HG03342 (cell line): ENCODE data around the gene LCN12.

Experiments
- ATAC-seq: cut with Tn5 transposase; IDR thresholded peaks from one replicate; pipeline ENCODE4 v1.9.1; 2021; ENCODE audit warnings: mild to moderate bottlenecking, moderate library complexity; ENCODE audit not compliant: unreplicated experiment

The LCN12 gene

DNA sequence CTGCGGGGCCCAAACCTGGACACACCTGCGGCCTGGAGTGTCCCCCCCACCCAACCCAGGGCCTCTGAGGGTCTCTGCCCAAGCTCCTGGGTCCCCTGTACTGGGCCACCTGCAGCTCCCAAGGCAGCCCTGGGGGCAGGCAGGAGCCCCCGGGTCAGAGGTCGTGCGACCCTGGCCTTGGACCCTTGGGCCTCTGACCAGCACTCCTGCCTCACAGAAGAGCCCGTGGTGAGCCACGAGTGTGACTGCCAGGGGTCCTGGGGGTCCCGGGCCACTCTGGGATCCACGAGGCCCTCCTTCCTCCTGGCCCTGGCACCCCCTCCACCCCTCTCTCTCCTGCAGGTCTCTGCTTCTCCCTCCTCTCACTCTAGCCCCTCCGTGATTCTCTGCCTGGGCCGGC, 20.3 kb downstream of the LCN12 start:
- ATAC-seq = no peak

DNA sequence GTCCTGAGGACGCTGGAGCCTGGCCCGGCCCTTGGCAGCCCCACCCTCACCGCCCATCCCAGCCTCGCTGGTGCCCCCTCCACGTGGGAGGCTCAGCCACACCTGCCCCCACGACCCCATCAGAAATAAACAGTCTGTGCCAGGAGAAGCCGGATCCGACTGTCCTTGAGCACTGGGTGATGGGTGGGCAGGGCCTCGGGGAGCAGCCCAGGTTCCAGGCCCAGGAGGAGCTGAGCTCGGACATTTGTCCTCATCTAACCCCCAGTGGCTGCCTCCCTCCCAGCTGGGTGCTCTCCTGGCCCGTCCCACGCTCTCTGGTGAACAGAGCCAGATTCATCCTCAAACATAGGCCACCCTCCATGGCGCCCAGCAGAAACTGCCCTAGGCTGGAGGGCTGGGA, 20.7 kb downstream of the LCN12 start:
- no peak for ATAC-seq

GRCh38 chr9:136973618-136974617, 21.8 kb downstream of the LCN12 start:
- ATAC-seq = no peak

GRCh38 chr9:136974817-136975535, 22.9 kb downstream of the LCN12 start:
- ATAC-seq = no peak

DNA sequence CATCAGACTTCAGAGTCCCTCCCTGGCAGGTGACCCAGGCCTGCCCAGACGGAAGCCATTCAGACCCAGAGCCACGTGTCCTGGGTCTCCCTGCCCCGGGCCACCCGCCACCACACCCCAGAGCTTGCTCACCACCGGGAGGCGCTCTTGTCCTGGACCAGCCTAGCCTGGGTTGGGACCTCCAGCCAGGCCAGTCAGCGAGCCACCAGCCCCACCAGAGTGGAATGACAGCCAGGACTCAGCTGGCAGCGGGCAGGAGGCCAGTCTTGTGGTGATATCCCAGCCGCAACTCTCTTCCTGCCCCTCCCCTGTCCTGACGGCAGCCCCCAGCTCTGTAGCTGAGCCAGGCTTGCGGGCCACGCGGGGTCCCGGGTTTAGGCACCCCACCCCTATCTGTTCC, 23.6 kb downstream of the LCN12 start:
- no peak for ATAC-seq

DNA sequence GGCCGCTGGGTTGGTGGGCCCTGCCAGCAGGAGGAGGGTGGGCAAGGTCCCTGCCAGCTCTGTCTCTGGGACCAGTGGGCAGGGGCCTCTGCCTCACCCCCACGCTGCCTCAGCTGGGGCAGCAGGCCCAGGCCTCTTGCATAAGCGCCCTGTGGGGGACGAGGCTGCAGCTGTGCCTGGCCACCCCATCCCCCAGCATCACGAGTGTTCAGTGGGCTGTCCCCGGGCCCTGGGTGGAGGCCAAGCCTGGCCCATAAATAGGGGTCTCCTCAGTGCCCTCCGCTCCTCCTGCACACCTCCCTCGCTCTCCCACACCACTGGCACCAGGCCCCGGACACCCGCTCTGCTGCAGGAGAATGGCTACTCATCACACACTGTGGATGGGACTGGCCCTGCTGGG, 25.1 kb downstream of the LCN12 start, which contains the start of gene PTGDS:
Gene PTGDS, plus strand, starts transcription at position 282 of the 400 bp plus-strand sequence. Its CDS starts 75 bp downstream, at position 357.
- no peak for ATAC-seq

DNA sequence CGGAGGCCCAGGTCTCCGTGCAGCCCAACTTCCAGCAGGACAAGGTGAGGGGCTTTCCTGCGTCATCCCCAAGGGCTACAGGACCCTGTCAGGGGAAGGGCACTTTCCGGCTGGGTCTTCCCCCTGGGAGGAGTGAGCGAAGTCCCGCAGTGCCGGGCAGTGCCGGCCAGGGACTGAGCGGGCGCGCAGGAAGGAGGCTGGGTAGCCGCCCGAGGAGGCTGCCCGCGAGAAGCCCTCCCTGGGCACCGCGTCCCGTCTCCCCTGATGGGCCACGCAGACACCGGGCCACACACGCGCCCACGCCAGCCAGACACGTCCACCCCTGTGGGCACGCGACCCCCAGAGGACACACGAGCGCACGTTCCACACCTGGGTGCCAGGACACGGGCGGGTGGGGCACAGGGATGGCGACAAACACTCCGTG, 25.6 kb downstream of the LCN12 start:
- no peak for ATAC-seq

- no peak for ATAC-seq
These were observed 26.2 kb downstream of the LCN12 start for GRCh38 chr9:136978073-136978864.

DNA sequence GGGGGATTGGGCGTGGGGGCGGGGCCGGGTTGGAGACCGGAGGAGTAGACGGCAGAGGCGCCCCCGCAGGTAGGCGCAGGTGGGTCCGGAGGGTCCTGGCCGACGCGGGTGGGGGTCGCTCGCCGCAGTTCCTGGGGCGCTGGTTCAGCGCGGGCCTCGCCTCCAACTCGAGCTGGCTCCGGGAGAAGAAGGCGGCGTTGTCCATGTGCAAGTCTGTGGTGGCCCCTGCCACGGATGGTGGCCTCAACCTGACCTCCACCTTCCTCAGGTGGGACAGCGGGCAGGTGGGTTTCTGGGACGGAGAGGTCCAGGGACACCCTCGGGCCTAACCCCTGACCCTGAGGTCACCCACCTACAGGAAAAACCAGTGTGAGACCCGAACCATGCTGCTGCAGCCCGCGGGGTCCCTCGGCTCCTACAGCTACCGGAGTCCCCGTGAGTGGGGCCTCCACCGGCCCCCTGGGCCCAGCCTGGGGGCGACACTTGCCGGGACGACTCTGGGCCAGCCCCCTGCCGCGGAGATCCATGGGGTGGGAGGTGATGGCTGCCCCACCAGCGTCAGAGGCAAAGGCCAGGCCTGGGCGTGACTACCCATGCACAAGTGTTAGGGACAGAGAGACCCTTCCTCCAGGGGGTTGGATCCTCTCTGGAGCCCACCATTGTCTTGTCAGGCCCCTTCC, 26.9 kb downstream of the LCN12 start:
- no peak for ATAC-seq

DNA sequence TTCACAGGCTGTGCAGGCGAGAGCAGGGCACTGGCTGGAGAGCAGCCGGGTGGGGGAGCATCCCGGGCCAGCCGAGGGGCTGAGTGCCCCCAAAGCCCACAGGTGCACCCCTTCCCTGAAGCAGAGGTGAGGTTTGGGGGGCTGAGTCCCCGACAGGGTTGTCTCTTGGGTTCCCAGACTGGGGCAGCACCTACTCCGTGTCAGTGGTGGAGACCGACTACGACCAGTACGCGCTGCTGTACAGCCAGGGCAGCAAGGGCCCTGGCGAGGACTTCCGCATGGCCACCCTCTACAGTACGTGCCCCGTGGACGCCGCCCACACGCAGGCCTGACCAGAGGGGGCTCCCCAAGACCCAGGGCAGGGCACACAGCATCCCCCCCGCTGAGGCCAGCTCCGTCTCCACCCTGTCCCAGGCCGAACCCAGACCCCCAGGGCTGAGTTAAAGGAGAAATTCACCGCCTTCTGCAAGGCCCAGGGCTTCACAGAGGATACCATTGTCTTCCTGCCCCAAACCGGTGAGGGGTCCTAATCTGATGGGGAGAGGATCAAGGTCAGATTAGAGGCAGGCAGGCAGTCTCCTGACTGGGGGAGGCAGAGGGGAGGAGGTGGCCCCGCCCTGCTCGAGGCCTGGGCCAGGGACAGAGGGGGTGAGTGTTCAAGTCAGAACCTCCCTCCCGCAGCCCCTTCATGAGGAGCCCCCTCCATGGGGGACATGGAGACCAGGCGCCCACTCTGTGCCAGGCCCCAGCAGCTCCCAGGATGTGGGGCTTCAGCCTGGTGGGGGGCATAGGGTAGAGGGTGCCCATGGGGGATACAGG, 27.9 kb downstream of the LCN12 start:
- ATAC-seq = no peak

DNA sequence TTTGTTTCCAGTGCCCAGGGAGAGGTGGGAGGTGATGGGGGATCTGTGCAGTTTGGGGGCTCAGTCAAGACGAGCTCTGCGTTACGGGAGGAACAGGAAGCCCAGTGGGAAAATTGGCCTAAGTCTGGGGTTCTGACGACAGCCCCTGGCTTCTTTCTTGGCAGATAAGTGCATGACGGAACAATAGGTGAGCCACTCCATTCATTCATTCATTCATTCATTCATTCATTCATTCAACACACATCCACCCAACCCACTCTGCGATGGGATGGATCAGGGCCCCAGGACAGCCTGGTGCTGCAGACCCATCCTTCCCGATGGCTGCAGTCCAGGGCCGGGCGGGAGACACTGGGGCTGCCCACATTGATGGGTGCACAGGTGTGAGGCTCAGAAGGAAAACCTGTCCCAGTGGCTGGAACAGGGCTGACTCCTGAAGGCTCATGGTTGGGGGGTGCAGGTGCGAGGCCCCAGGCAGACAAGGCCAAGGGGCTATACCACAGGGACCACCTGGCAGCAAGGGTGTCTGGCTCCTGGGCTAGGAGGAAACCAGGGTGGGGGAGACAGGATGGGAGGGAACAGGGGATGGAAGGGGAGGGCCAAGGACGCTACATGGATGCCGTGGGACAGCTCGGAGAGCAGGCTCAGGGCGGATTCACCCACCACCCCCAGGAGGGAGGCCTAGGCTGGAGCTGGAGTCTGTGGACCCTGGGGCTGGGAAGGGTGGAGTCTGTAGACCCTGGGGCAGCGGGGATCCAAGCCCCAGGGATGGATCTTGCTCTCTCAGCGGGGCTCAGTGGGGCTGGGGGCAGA, 28.8 kb downstream of the LCN12 start:
- no peak for ATAC-seq

DNA sequence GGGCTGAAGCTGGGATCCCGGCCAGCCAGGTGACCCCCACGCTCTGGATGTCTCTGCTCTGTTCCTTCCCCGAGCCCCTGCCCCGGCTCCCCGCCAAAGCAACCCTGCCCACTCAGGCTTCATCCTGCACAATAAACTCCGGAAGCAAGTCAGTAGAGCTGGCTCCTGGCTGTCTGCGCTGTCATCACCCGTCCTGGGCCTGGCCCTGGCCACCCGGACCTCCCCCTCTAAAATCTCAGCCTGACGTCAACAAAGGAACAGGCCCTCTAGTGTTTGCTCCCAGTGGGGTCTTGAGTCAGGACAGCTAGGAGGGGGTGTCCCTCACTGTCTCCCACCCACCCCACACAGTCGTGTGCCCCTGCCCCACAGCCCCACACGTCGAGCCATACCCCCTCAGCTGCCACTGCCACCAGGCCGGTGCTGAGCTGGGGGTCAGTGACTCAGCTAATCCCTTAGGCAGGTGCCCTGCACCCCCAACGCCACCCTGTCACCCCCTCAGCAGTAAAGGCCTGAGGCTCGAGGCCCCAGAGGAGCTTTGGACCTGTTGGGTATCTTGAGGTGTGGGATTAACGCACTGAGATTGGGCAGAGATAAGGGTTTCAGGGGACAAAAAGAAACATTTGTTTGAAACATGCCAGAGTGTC, 29.6 kb downstream of the LCN12 start:
- no peak for ATAC-seq

GRCh38 chr9:136982232-136983051, 30.4 kb downstream of the LCN12 start, which contains the start of gene LCNL1:
TSS of gene LCNL1 (plus strand) at chr9:136982993. CDS start at chr9:136983587, 594 bp downstream.
- ATAC-seq = no peak

DNA sequence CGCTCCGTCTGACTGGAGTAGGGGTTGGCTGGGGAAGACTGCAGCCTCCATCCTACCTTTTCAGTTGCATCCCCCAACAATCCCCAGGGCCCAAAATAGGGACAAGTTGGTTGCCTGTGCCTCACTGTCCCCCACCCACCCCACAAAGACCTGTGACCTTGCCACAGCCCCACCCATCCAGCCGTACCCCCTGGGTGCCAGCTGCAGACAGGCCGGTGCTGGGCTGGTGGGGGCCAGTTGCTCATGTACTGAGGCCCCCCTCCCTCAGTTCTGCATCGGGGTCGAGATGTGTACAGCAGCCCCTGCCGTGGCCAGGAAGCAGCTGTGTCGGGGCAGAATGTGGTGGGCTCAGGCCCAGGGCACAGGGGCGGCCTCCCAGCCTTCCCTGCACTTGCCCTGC, 31.1 kb downstream of the LCN12 start:
- no peak for ATAC-seq

GRCh38 chr9:136983656-136984314, 31.7 kb downstream of the LCN12 start:
- no peak for ATAC-seq

GRCh38 chr9:136984464-136985026, 32.5 kb downstream of the LCN12 start:
- ATAC-seq = no peak
